Measurements from ENCODE around the gene IPMK.
"Not testable (repeated sequence)": the region's sequence is repeated elsewhere in the genome, so short reads cannot be mapped to it uniquely, and the experiment has no call there.

- TF ChIP-seq, protein P1, sequence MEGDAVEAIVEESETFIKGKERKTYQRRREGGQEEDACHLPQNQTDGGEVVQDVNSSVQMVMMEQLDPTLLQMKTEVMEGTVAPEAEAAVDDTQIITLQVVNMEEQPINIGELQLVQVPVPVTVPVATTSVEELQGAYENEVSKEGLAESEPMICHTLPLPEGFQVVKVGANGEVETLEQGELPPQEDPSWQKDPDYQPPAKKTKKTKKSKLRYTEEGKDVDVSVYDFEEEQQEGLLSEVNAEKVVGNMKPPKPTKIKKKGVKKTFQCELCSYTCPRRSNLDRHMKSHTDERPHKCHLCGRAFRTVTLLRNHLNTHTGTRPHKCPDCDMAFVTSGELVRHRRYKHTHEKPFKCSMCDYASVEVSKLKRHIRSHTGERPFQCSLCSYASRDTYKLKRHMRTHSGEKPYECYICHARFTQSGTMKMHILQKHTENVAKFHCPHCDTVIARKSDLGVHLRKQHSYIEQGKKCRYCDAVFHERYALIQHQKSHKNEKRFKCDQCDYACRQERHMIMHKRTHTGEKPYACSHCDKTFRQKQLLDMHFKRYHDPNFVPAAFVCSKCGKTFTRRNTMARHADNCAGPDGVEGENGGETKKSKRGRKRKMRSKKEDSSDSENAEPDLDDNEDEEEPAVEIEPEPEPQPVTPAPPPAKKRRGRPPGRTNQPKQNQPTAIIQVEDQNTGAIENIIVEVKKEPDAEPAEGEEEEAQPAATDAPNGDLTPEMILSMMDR (conservative IDR thresholded peaks at IDR 0.05): not testable (repeated sequence)
- not testable (repeated sequence) for TF ChIP-seq ZFX (IDR thresholded peaks at IDR 0.05)
Measured at GRCh38 chr10:58256013-58256780, 11.5 kb downstream of the IPMK start.

Data from C4-2B (cell line).